ENCODE data around the gene GPR31. TPM values are rescaled to one million over a fixed set of nuclear protein-coding genes. Genes with fewer than 3 reads are reported as not detected.

Gene GPR31
- total RNA-seq, 1 donor = not detected

DNA sequence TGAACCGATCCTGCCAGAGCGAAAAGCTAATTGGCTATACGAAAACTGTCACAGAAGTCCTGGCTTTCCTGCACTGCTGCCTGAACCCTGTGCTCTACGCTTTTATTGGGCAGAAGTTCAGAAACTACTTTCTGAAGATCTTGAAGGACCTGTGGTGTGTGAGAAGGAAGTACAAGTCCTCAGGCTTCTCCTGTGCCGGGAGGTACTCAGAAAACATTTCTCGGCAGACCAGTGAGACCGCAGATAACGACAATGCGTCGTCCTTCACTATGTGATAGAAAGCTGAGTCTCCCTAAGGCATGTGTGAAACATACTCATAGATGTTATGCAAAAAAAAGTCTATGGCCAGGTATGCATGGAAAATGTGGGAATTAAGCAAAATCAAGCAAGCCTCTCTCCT, 20.7 kb downstream of the GPR31 start:
- H3K27me3 ChIP-seq (ENCODE audit: insufficient read depth, low read length) = no peaks in the 10 kb centered on the region
- no peaks in the 10 kb centered on the region for H3K9me3 ChIP-seq (ENCODE audit: low read depth, low read length)
- peaks cover 18% of the 10 kb centered on the region for H3K4me1 ChIP-seq (ENCODE audit: insufficient read depth, low read length)
- H3K4me3 ChIP-seq (ENCODE audit: low read length) = no peak overlapping the region

DNA sequence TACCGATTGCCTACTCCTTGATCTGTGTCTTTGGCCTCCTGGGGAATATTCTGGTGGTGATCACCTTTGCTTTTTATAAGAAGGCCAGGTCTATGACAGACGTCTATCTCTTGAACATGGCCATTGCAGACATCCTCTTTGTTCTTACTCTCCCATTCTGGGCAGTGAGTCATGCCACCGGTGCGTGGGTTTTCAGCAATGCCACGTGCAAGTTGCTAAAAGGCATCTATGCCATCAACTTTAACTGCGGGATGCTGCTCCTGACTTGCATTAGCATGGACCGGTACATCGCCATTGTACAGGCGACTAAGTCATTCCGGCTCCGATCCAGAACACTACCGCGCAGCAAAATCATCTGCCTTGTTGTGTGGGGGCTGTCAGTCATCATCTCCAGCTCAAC, 21.4 kb downstream of the GPR31 start:
- H3K4me1 ChIP-seq (ENCODE audit: insufficient read depth, low read length) = peaks cover 11% of the 10 kb centered on the region
- H3K4me3 ChIP-seq (ENCODE audit: low read length) = no peak overlapping the region
- no peaks in the 10 kb centered on the region for H3K27me3 ChIP-seq (ENCODE audit: insufficient read depth, low read length)
- H3K9me3 ChIP-seq (ENCODE audit: low read depth, low read length) = no peaks in the 10 kb centered on the region

DNA sequence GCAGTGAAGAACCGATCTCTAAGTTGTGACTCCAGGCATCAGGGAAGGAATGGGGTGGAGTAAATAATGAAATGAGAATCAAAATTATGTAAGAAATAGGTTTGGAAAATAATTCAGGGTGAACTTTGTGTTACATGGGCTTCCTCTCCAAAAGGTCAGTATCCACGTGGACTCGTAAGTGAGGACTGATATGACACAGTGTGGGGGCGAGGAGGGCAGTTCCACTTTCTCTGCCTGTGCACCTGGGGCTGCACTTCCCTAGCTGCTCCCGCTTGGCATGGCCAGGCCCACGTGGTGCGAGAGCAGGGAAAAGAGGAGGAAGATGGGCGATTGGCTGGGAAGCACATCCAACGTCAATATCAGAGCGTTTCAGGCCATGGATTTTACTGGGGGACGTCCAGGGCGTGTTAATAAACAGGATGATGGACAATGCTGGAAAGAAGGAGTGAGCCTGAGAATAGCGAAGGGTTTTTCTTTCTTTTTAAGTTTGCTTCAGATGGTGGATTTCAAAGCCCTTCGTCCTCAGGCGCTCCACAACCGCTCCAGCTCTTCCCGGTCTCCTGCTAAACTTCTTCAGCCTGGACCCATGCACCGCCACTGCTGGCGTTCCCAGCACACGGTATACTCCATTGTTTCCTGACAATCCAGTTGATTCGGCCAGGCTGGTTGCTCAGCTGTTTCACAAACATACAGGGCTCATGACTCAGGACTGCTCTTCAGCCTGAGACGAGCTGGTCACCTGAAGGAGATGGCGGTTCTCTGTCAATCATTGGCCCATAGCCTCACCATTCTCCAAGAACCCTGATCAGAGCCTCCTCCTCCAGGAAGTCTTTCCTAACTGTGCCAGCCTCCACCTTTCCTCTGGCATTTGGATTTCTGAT, 23.1 kb downstream of the GPR31 start:
- no peaks in the 10 kb centered on the region for H3K27me3 ChIP-seq (ENCODE audit: insufficient read depth, low read length)
- H3K4me3 ChIP-seq (ENCODE audit: low read length) = no peak overlapping the region
- no peaks in the 10 kb centered on the region for H3K9me3 ChIP-seq (ENCODE audit: low read depth, low read length)
- H3K4me1 ChIP-seq (ENCODE audit: insufficient read depth, low read length) = peaks cover 12% of the 10 kb centered on the region

DNA sequence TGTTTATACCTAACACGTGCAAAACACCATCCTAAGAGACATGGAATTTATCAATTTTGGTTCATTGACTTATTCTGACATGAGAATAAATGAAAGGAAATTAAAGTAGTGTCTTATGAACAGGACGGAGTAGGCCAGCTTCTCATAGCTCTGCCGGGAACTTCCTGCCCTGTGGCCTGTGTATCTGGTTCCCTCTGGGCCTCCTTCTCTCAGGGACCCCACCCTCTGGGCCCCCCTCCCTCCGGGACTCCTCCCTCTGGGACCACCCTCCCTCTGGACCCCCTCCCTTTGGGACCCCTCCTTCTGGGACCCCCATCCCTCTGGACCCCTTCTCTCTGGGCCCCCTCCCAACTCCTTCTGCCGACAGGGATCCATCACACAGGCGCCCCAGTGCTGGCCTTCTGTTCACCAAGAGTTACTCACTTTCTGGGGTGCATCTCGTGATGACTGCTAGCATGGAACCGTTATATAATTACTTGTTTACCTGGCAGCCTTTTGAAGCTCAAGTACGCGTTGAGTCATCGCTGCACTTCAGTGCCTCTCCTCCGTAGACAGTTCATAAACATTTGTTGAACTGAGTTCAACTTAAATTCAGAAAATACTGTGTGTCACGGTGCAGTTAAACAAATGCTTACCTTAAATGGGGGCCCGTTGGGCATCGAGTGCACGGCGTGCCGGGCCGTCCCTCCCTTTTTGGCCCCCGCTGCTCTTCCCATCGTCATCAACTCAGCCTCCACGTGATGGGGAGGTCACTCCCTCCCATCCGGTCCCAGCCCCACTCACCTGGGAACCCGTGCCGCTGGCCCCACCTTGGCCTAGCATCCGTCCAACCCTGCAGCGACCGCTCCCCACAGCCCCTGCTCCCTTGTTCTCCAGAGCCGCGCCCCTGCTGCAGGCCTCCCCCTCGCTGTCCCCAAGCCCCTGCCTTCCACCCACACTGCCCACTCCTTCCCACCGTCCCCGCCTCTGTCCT, 26.8 kb downstream of the GPR31 start:
- Histone ChIP-seq H3K4me3 (ENCODE audit: low read length) (no peak overlapping the region), H3K9me3 (ENCODE audit: low read depth, low read length) (no peaks in the 10 kb centered on the region), H3K4me1 (ENCODE audit: insufficient read depth, low read length) (peaks cover 28% of the 10 kb centered on the region), H3K27me3 (ENCODE audit: insufficient read depth, low read length) (no peaks in the 10 kb centered on the region)

DNA sequence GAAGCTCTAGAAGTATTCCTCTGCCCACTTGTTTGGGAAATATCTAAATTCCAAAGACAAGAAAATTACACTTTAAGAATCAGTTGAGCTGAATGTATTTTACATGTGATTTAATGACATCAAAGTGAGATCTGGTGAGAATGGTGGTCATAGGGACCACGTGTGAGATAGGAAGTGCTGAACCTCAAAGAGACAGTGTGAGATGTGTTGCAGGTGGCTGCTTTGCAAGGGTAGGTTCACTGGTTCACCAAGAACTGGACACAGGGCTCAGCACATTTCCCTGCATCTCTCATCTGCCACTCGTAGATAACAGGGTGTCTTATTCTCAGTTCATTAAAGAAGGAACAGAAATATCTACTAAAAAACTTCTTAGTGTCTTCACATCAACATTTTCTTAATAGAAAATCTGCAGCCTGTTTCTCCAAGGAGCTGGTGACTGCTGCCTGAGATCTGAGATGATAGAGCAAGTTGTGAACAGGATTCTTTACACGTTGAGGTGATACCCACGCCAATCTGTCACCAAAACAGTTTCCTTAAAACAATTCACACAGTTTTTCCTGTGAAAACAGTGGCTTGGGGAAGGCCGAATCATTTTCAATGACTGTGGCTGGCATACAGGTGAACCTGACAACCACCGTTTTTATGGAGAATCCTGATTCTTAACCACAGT, 27.6 kb downstream of the GPR31 start:
- no peaks in the 10 kb centered on the region for H3K27me3 ChIP-seq (ENCODE audit: insufficient read depth, low read length)
- no peak overlapping the region for H3K4me3 ChIP-seq (ENCODE audit: low read length)
- H3K9me3 ChIP-seq (ENCODE audit: low read depth, low read length) = no peaks in the 10 kb centered on the region
- H3K4me1 ChIP-seq (ENCODE audit: insufficient read depth, low read length) = peaks cover 30% of the 10 kb centered on the region

DNA sequence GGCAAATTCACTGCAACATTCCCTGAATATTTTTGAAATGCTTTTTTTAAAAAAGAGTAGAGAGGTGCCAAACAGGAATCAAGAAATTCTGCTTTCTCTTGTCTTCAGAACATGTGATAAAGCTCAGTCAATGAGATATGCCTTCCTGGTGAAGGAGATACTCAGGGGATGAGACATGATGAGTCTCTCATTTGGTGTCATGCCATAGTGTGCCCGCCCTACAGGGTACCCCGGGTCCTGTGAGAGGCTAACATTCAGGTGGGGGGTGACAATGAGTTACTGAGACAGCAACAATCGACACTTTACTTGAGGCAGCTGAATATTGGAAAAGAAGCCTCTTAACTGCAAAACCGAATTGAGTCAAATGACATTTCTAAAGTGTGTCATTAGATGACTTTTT, 28.2 kb downstream of the GPR31 start:
- H3K9me3 ChIP-seq (ENCODE audit: low read depth, low read length) = no peaks in the 10 kb centered on the region
- H3K4me3 ChIP-seq (ENCODE audit: low read length) = no peak overlapping the region
- peaks cover 30% of the 10 kb centered on the region for H3K4me1 ChIP-seq (ENCODE audit: insufficient read depth, low read length)
- H3K27me3 ChIP-seq (ENCODE audit: insufficient read depth, low read length) = no peaks in the 10 kb centered on the region

DNA sequence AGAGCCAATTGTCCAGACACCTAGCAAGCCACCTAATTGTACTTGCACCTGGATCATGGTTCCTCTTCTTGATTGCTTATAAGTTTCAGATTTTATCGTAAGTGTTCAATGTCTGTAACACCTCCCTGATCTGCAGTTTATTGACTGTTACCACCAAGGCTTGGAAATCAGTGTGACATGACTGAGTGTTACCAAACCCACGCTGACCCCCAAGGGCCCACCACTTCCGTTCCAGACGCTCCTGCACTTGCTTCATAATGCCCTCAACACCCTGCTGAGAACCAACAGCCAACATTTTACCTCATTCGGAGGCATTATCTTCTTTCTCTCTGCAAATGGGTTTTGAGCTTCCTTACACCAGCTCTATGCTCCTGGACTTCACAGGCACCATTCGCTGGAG, 28.6 kb downstream of the GPR31 start:
- Histone ChIP-seq H3K9me3 (ENCODE audit: low read depth, low read length) (no peaks in the 10 kb centered on the region), H3K27me3 (ENCODE audit: insufficient read depth, low read length) (no peaks in the 10 kb centered on the region), H3K4me3 (ENCODE audit: low read length) (no peak overlapping the region), H3K4me1 (ENCODE audit: insufficient read depth, low read length) (peaks cover 30% of the 10 kb centered on the region)

DNA sequence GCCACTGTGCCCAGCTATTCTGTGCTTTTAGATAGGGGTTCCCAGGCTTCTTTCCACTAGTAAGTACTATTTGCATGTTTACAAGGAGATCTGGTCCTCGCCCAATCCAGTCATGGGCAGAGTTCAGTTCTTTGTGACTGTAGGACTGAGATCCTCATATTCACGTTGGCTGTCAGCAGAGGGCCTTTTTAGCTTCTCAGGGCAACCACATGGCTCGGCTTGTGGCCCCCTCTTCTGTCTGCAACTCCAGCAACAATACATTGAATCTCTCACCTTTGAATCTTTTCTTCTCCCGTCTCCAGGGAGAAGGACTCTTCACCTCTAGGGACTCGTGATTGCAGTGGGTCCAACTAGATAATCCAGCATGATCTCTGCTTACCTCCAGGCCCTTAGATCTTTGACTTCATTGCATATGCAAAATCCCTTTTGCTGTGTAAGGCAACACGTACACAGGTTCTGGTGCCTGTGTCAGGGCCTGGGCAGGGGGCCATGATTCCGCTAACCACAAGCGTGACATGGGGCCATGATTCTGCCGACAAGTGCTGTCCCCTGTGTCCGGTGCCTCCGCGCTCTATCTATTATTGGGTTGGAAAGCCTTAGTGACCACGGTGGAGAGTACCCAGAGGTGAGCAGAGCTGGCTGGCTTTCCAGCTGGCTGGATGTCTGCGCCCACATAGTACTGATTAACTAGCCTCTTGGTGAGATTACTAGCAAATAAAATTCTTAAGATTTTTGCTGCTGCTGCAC, 29.8 kb downstream of the GPR31 start:
- Histone ChIP-seq H3K4me1 (ENCODE audit: insufficient read depth, low read length) (peaks cover 42% of the 10 kb centered on the region), H3K27me3 (ENCODE audit: insufficient read depth, low read length) (no peaks in the 10 kb centered on the region), H3K4me3 (ENCODE audit: low read length) (no peak overlapping the region), H3K9me3 (ENCODE audit: low read depth, low read length) (no peaks in the 10 kb centered on the region)

DNA sequence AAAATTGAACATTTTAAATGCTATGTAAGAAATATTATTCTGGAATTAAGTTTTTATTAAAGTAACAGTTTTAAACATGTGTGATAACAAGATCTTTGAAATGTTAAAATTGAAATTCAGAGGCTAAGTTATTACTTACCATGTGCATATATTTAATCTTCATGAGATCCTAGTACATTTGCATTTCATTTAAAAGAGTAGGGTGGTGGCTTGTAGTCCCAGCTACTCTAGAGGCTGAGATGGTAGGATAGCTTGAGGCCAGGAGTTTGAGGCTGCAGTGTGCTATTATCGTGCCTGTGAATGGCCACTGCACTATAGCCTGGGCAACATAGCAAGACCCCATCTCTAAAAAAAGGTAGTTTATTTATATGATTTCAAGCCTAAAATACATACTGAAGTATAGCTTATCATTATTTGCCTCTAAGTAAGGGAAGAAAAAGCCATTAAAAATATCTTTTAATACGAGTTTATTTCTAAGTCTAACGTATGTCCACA, 31.9 kb downstream of the GPR31 start:
- peaks cover 62% of the 10 kb centered on the region for H3K4me1 ChIP-seq (ENCODE audit: insufficient read depth, low read length)
- no peaks in the 10 kb centered on the region for H3K27me3 ChIP-seq (ENCODE audit: insufficient read depth, low read length)
- peak overlapping the region; percentile 41 for H3K4me3 ChIP-seq (ENCODE audit: low read length)
- H3K9me3 ChIP-seq (ENCODE audit: low read depth, low read length) = no peaks in the 10 kb centered on the region

DNA sequence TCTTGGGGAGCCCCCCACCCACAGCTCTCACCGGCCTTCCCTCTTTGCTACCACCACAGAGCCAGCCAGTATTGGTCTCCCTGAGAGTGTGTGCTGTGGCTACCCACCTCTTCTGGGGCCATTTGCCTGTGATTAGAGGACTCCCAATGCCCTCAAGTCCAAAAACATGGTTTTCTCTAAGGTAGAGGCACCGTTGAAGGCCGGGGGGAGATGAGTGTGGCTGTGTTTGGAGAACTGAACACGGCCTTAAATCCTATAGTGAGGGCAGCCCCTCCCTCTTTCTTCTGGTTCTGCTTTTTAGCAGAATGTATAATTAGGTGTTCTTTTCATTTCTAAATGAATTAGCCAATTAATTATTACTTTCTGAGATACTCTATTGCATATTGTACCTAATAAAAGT, 32.4 kb downstream of the GPR31 start:
- Histone ChIP-seq H3K27me3 (ENCODE audit: insufficient read depth, low read length) (no peaks in the 10 kb centered on the region), H3K9me3 (ENCODE audit: low read depth, low read length) (no peaks in the 10 kb centered on the region), H3K4me3 (ENCODE audit: low read length) (peak overlapping the region; percentile 41), H3K4me1 (ENCODE audit: insufficient read depth, low read length) (peaks cover 59% of the 10 kb centered on the region)

DNA sequence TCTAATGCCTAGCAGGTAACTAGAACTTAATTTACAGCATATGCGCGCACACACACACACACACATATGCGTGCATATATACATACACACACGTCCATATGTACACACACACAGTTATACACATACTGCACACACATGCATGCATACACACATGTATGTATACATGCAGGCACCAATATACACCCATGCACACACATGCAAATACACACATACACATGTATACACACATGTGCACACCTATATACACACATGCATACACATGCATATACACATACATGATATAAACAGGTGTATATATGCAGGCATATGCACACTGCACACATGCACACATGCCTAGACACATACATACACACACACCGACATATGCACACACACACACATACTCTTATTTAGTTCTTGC, 33.0 kb downstream of the GPR31 start:
- Histone ChIP-seq H3K4me1 (ENCODE audit: insufficient read depth, low read length) (peaks cover 59% of the 10 kb centered on the region), H3K4me3 (ENCODE audit: low read length) (peak overlapping the region; percentile 41), H3K9me3 (ENCODE audit: low read depth, low read length) (no peaks in the 10 kb centered on the region), H3K27me3 (ENCODE audit: insufficient read depth, low read length) (no peaks in the 10 kb centered on the region)

DNA sequence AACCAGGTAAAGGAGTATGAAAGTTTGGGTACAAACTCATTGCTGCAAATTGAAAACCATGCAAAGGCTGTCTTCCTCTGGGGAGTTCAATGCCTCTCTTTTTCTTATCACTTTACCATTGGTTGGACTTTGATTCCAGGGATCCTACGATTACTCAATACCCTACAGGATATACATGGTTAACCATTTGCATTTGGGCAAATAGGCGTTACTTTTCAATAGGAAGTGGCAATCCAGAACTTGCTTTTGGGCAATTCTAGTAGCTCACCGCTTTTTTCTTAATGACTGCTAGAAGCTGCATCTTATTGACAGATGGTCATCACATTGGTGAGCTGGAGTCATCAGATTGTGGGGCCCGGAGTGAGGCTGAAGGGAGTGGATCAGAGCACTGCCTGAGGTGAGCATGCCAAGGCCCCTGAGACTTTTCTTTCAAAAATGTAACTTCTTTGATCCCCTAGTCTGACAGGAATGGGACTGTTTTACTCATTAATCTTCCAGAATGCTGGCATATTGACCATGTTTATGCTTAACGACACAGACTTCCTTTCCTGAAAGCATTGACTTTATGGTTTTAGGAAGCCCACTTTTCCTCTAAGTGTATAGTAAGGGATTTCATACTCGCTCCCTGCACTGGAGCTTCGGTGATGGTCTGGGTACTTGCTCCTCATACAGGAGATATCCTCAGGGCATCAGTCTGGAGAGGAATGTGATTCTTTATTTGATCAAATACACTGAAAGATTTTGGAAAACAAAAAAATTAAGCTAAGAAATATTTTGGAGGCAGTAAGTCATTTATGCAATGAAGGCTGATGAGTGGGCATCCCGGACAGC, 34.7 kb downstream of the GPR31 start, which contains the start of gene CCR6:
TSS of gene CCR6 (plus strand) at position 270 of the 831 bp plus-strand sequence. CDS start 13,039 bp downstream, outside the sequence.
- peak within 1 kb of the TSS; percentile 41 for H3K4me3 ChIP-seq (ENCODE audit: low read length)
- H3K9me3 ChIP-seq (ENCODE audit: low read depth, low read length) = no peaks in the 10 kb centered on the region
- H3K4me1 ChIP-seq (ENCODE audit: insufficient read depth, low read length) = peaks cover 64% of the 10 kb centered on the region

DNA sequence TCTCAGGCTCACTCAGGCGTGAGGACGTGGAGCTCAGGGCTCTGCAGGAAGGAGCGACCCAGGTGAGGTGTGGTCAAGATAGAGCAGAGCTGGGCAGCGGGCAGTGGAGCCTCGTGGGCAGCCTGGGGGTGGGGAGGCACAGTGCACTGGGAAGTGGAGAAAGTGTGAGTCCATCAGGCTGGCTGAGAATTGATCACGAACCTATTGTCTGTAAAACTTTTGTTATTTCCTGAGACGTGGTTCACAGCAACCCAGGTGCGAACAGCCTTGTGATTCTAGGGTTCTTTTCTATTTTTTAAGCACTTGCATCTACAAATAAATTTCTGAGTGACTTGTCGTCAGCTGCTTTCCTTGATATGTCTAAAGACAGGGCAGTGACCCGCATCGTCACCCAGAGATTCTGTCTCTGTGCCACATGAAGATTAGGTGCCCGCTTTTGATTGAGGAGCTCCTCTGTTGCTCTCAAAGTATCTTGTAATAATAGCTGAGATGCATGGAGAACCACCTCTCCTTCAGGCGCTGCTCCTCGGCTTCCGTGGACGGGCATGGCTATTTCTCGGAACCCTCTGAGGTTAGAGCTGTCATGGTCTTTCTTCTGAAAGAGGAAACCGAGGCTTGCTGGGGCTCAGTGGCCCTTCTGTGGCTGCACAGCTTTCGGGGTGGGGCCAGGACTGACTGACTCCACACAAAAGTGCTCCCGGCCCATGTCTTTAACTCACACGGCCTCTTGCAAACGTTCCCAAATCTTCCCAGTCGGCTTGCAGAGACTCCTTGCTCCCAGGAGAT, 35.5 kb downstream of the GPR31 start:
- H3K4me3 ChIP-seq (ENCODE audit: low read length) = peak overlapping the region; percentile 41
- no peaks in the 10 kb centered on the region for H3K27me3 ChIP-seq (ENCODE audit: insufficient read depth, low read length)
- H3K4me1 ChIP-seq (ENCODE audit: insufficient read depth, low read length) = peaks cover 67% of the 10 kb centered on the region
- H3K9me3 ChIP-seq (ENCODE audit: low read depth, low read length) = no peaks in the 10 kb centered on the region

More for the DNA sequence above, 34.7 kb downstream of the GPR31 start, which contains the start of gene CCR6:
- no peaks in the 10 kb centered on the region for H3K27me3 ChIP-seq (ENCODE audit: insufficient read depth, low read length)
